Neutrophil (primary cell): ENCODE measurements around the gene MRS2.
A peak's percentile ranks its signal among the peaks of the same experiment; 100 is the strongest.

Source experiments
- H3K27ac ChIP-seq: fragments of 200-600 bp; sonication (generic); 2 replicates; pipeline ENCODE4 v1.5.1; 2016; ENCODE audit warnings: mild to moderate bottlenecking, moderate library complexity
- H3K27me3 ChIP-seq: fragments of 200-600 bp; sonication (generic); 2 replicates; pipeline ENCODE4 v1.6.0; 2016; ENCODE audit warnings: mild to moderate bottlenecking
- H3K36me3 ChIP-seq: fragments of 200-600 bp; sonication (generic); 2 replicates; pipeline ENCODE4 v1.5.1; 2017
- H3K4me1 ChIP-seq, 2 experiments: fragments of 200-600 bp in 1 of 2; sonication (generic) in 1 of 2; 1 replicate in 1 of 2; 2 replicates in 1 of 2; pipeline versions ENCODE4 v1.5.1 to v1.6.1; 2013 to 2016; ENCODE audit warnings: low read depth in 1 of 2, low read length in 1 of 2, mild to moderate bottlenecking in 1 of 2, moderate library complexity in 1 of 2; ENCODE audit not compliant: control insufficient read depth in 1 of 2, insufficient read depth in 1 of 2
- H3K4me3 ChIP-seq, 2 experiments: fragments of 200-600 bp in 1 of 2; sonication (generic) in 1 of 2; 1 replicate in 1 of 2; 2 replicates in 1 of 2; pipeline ENCODE4 v1.5.1; 2013 to 2016; ENCODE audit warnings: low read depth in 1 of 2, low read length in 1 of 2, mild to moderate bottlenecking in 1 of 2, moderate library complexity in 1 of 2
- H3K9me3 ChIP-seq: fragments of 200-600 bp; sonication (generic); 2 replicates; pipeline ENCODE4 v1.5.1; 2016
- CTCF ChIP-seq: fragments of 200-600 bp; sonication (generic); IDR thresholded peaks from 2 replicates; pipeline ENCODE4 v1.5.1; 2016; ENCODE audit warnings: antibody characterized with exemption

The MRS2 gene

DNA sequence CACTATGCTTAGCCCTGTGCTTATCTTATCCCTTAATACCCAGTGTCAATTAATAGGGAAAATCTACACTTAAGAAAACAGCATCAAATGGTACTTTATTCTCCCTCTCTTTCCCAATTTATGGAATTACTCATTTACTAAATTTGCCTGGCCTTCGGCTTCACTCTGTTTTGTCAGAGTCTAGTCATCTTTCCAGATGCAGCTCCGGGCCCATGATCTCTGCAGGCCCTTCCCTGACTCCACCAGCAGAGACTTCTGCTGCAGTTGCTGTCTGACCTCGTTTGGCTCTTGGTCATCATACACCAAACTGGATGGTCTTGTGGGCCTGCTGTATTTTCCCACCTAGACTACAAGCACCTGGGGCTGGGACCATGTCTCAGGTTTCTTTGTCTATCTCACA lies 27.4 kb downstream of the MRS2 start:
- H3K36me3 ChIP-seq = peaks cover 3% of the 10 kb centered on the region
- H3K4me3 ChIP-seq = no peak overlapping the region
- TF ChIP-seq CTCF = no peak
- no peaks in the 10 kb centered on the region for H3K9me3 ChIP-seq
- peaks cover 9 to 10% of the 10 kb centered on the region in 2 experiments for H3K4me1 ChIP-seq
- no peaks in the 10 kb centered on the region for H3K27me3 ChIP-seq
- H3K27ac ChIP-seq = no peak overlapping the region

DNA sequence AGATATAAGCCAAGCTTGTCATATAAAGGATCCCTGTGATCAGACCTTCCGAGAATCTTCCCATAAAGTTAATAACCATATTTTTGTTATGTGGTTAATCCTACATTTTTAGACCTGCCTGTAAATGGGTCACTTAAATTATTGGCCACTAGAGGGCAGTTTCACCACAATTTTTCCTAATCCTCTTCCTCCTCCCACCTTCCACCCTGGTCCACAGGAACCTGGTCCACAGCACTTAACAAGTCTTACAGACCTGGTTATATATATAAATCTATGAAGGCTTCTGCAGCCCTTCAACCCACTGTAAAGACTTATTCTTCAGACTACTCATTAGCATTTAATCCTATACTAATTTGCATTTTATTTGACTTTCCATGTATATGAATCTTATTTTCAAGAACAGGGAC lies 28.3 kb downstream of the MRS2 start:
- no peak overlapping the region for H3K27ac ChIP-seq
- H3K36me3 ChIP-seq = peaks cover 3% of the 10 kb centered on the region
- H3K4me3 ChIP-seq = no peak overlapping the region
- H3K27me3 ChIP-seq = no peaks in the 10 kb centered on the region
- H3K9me3 ChIP-seq = no peaks in the 10 kb centered on the region
- H3K4me1 ChIP-seq = peaks cover 9 to 10% of the 10 kb centered on the region in 2 experiments
- peak; percentile 66 for TF ChIP-seq CTCF

DNA sequence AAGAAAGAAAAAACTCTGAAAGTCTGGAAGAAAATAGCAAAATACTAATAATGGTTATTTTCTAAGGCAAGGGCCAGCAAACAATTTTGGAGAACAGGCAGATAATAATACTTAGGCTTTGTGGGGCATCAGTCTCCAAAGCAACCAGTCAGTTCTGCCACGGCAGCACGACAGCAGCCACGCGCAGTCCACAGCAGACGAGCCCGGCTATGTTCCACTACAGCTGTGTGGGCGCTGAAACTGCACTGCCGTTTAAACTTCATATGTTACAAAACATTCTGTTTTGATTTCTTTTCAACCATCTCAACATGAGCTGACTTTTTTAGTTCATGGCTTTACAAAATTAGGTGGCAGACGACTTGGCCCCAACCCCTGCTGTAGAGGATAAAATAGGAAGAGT lies 29.9 kb downstream of the MRS2 start:
- Histone ChIP-seq H3K36me3 (no peaks in the 10 kb centered on the region), H3K27me3 (no peaks in the 10 kb centered on the region), H3K9me3 (no peaks in the 10 kb centered on the region), H3K4me3 (no peak overlapping the region), H3K4me1 (peaks cover 9 to 10% of the 10 kb centered on the region in 2 experiments), H3K27ac (no peak overlapping the region)
- no peak for TF ChIP-seq CTCF

- TF ChIP-seq CTCF = no peak
- no peak overlapping the region for H3K27ac ChIP-seq
- H3K9me3 ChIP-seq = no peaks in the 10 kb centered on the region
- H3K36me3 ChIP-seq = no peaks in the 10 kb centered on the region
- no peak overlapping the region for H3K4me3 ChIP-seq
- peaks cover 6 to 10% of the 10 kb centered on the region in 2 experiments for H3K4me1 ChIP-seq
- H3K27me3 ChIP-seq = no peaks in the 10 kb centered on the region
Measured at GRCh38 chr6:24436979-24437378, 34.2 kb downstream of the MRS2 start.

GRCh38 chr6:24439858-24440539 lies 37.3 kb downstream of the MRS2 start:
- TF ChIP-seq CTCF = no peak
- no peaks in the 10 kb centered on the region for H3K36me3 ChIP-seq

More at GRCh38 chr6:24439858-24440539, 37.3 kb downstream of the MRS2 start:
- Histone ChIP-seq H3K4me1 (peaks cover 7 to 14% of the 10 kb centered on the region in 2 experiments), H3K27ac (no peak overlapping the region), H3K9me3 (no peaks in the 10 kb centered on the region), H3K4me3 (no peak overlapping the region), H3K27me3 (no peaks in the 10 kb centered on the region)
